GM12878 (cell line): Measurements from ENCODE around the gene MOGAT1. TPM values are rescaled to one million over a fixed set of nuclear protein-coding genes. Genes with fewer than 3 reads are reported as not detected.
"Not testable (repeated sequence)": the region's sequence is repeated elsewhere in the genome, so short reads cannot be mapped to it uniquely, and the experiment has no call there.

Experiments
- ATAC-seq: fragments of 200-7000 bp; cut with Tn5 transposase; 3 replicates; pipeline ENCODE4 v1.9.1; 2020; ENCODE audit warnings: mild to moderate bottlenecking, moderate library complexity
- BruUV-seq: library from RNA; stranded (reverse); fragments of 400-500 nt; replicated peaks from 2 replicates; lab custom pipeline; 2021; lab: Mats Ljungman, UMichigan
- CTCF ChIA-PET: fragments of 300-600 bp; sonication (Branson Sonifier 250); formaldehyde crosslinking; extraction: SDS; loops from one replicate; lab custom pipeline; 2021; ENCODE audit warnings: inconsistent platforms; lab: Yijun Ruan, JAX
- POLR2A ChIA-PET: fragments of 350-600 bp; formaldehyde crosslinking; extraction: SDS; loops from one replicate; lab custom pipeline; 2021; ENCODE audit warnings: inconsistent platforms; lab: Charles Lee
- RAD21 ChIA-PET: fragments of 300-600 bp; sonication (Branson Sonifier 250); formaldehyde crosslinking; loops from one replicate; lab custom pipeline; 2023; ENCODE audit warnings: antibody characterized with exemption; ENCODE audit not compliant: unreplicated experiment; lab: Charles Lee
- SMC1A ChIA-PET: fragments of 300-600 bp; sonication (Branson Sonifier 250); formaldehyde crosslinking; loops from one replicate; lab custom pipeline; 2023; ENCODE audit not compliant: unreplicated experiment, uncharacterized antibody; lab: Charles Lee
- DNase-seq: peaks from one replicate; pipeline ENCODE4 v3.0.0-alpha.2; 2011; ENCODE audit warnings: low read depth, low spot score
- FAIRE-seq: peaks from 3 replicates; lab custom pipeline; 2011; peaks lifted over from hg19 to GRCh38; lab: Jason Lieb, UNC
- H2AFZ ChIP-seq: 2 replicates; pipeline ENCODE4 v1.6.0; 2011; ENCODE audit warnings: low read depth, low read length, control low read depth; ENCODE audit not compliant: control insufficient read depth
- H3K27ac ChIP-seq: 2 replicates; pipeline ENCODE4 v1.5.1; 2011; ENCODE audit warnings: control low read depth; ENCODE audit not compliant: control insufficient read depth, insufficient read depth
- H3K27me3 ChIP-seq, 2 experiments: replicated peaks in 1 of 2; 2 replicates each; pipeline versions ENCODE4 v1.6.0 to v1.6.1; 2011; ENCODE audit warnings: low read length in 1 of 2; ENCODE audit not compliant: control insufficient read depth in 2 of 2, insufficient read depth in 2 of 2
- H3K36me3 ChIP-seq, 2 experiments: 2 replicates each; pipeline ENCODE4 v1.5.1; 2011; ENCODE audit warnings: low read length in 1 of 2; ENCODE audit not compliant: control insufficient read depth in 2 of 2, insufficient read depth in 2 of 2
- H3K4me1 ChIP-seq: 2 replicates; pipeline ENCODE4 v1.6.1; 2011; ENCODE audit warnings: mild to moderate bottlenecking, low read length, moderate library complexity, mixed read lengths; ENCODE audit not compliant: control insufficient read depth, insufficient read depth
- H3K4me2 ChIP-seq: 2 replicates; pipeline ENCODE4 v1.6.0; 2011; ENCODE audit warnings: control low read depth; ENCODE audit not compliant: control insufficient read depth, insufficient read depth
- H3K4me3 ChIP-seq: fragments of 200-600 bp; sonication (generic); 2 replicates; pipeline ENCODE4 v1.5.1; 2016
- H3K79me2 ChIP-seq: 2 replicates; pipeline ENCODE4 v1.6.0; 2011; ENCODE audit warnings: low read length; ENCODE audit not compliant: control insufficient read depth, insufficient read depth
- H3K9ac ChIP-seq: 2 replicates; pipeline ENCODE4 v1.8.0; 2011; ENCODE audit warnings: low read length, control low read depth, mixed read lengths; ENCODE audit not compliant: control insufficient read depth, insufficient read depth
- H3K9me3 ChIP-seq: replicated peaks from 3 replicates; pipeline ENCODE4 v1.5.1; 2011; ENCODE audit warnings: mild to moderate bottlenecking, low read length; ENCODE audit not compliant: control insufficient read depth, insufficient read depth
- H4K20me1 ChIP-seq: 2 replicates; pipeline ENCODE4 v1.6.0; 2011; ENCODE audit not compliant: control insufficient read depth, insufficient read depth
- CUX1 ChIP-seq: IDR thresholded peaks from 2 replicates; pipeline ENCODE4 v1.6.1; 2012; ENCODE audit warnings: improper control_type of control experiment, low read depth, low read length; ENCODE audit not compliant: insufficient replicate concordance
- E2F8 ChIP-seq: fragments of 450-650 bp; IDR thresholded peaks from 2 replicates; pipeline ENCODE4 v1.6.1; 2018; ENCODE audit warnings: mild to moderate bottlenecking, low read depth, moderate library complexity; ENCODE audit not compliant: partially characterized antibody
- NFIC ChIP-seq: IDR thresholded peaks from 2 replicates; pipeline ENCODE4 v1.6.1; 2012; ENCODE audit warnings: low read depth, mild to moderate bottlenecking, inconsistent platforms, low read length, moderate library complexity
- SMARCA5 ChIP-seq: fragments of 450-650 bp; IDR thresholded peaks from 2 replicates; pipeline ENCODE4 v1.6.1; 2017; ENCODE audit warnings: mild to moderate bottlenecking
- ZNF384 ChIP-seq: IDR thresholded peaks from 2 replicates; pipeline ENCODE4 v1.6.1; 2012; ENCODE audit warnings: low read depth, mild to moderate bottlenecking, low read length, improper control_type of control experiment, borderline replicate concordance
- WGBS: methylation state at CpG from one replicate; pipeline ENCODE4 v1.1.6; 2016; ENCODE audit warnings: low lambda C conversion rate; ENCODE audit not compliant: insufficient replicate concordance, insufficient coverage; ENCODE audit errors: missing lambda C conversion rate; 5-methylcytosine and 5-hydroxymethylcytosine counted together
- in situ Hi-C: fragments of 300-500 bp; cut with MboI; formaldehyde crosslinking; loops from 9 replicates; pipeline ENCODE4 v1.14.3; 2018; ENCODE audit warnings: mixed read lengths
- intact Hi-C: fragments of 100-400 bp; cut with micrococcal nuclease; formaldehyde crosslinking; loops from one replicate; pipeline ENCODE4 v1.14.2; 2022; ENCODE audit not compliant: unreplicated experiment
- polyA plus RNA-seq, 11 experiments: library from polyadenylated mRNA; depleted of rRNA in 4 of 11; unstranded in 6 of 11; stranded (reverse) in 5 of 11; fragments of >200 nt; fragmentation: Nextera tagmentation in 4 of 11; fragmentation: Illumina TruSeq in 1 of 11; extraction: Ambion mirVana in 4 of 11; extraction: Trizol in 1 of 11; gene quantifications; 1 replicate in 1 of 11; 2 replicates in 10 of 11; pipeline versions ENCODE4 v1.2.1 to v1.2.3, GENCODE V29; 2011 to 2016; ENCODE audit warnings: inconsistent platforms in 2 of 11, missing spikeins in 2 of 11, low read depth in 1 of 11
- total RNA-seq, 4 experiments: library from RNA; depleted of rRNA in 3 of 4; stranded (reverse); fragments of >200 nt in 3 of 4; fragmentation: Illumina TruSeq in 1 of 4; extraction: Trizol in 1 of 4; gene quantifications; 2 replicates each; pipeline versions ENCODE4 v1.2.1 to v1.2.3, GENCODE V29; 2013 to 2021

Gene MOGAT1
- total and polyA plus RNA-seq, 10 of the 15 experiments (the other 5 are each of a cell fraction or from before 2014, with no cell fraction given): not detected

GRCh38 chr2:222754324-222754930 is 83.0 kb downstream of the MOGAT1 start:
- FAIRE-seq (no peak), DNase-seq (no peak), ATAC-seq (no peak)
- Histone ChIP-seq H3K27me3 (no peaks in the 10 kb centered on the region), H3K4me2 (no peak overlapping the region), H4K20me1 (no peaks in the 10 kb centered on the region), H3K4me1 (no peaks in the 10 kb centered on the region), H3K27ac (no peak overlapping the region), H2AFZ (no peak overlapping the region), H3K9ac (no peak overlapping the region), H3K36me3 (no peaks in the 10 kb centered on the region), H3K9me3 (no peaks in the 10 kb centered on the region), H3K4me3 (no peak overlapping the region), H3K79me2 (no peaks in the 10 kb centered on the region)
- 93% methylated on average over 1 of the region's 1 CpG for WGBS
- no TSS peak for BruUV-seq
- intact Hi-C loops (no loop called here), in situ Hi-C loops (no loop called here)
- ChIA-PET POLR2A (no interaction called here), SMC1A (interaction anchor here (0.6 kb wide), 1 partner anchor 175 kb away, joined by 3 read pairs; no protein-coding TSS in a partner anchor), RAD21 (no interaction called here), CTCF (no interaction called here)
- TF ChIP-seq SMARCA5 (no peak), E2F8 (no peak), NFIC (no peak), CUX1 (no peak), ZNF384 (no peak)

GRCh38 chr2:222755593-222755992 is 84.1 kb downstream of the MOGAT1 start:
- H3K27me3 ChIP-seq, H2AFZ ChIP-seq, H3K4me1 ChIP-seq, H3K4me3 ChIP-seq, H3K27ac ChIP-seq, H3K9me3 ChIP-seq, DNase-seq, RAD21 ChIA-PET, FAIRE-seq, H4K20me1 ChIP-seq, SMC1A ChIA-PET, H3K4me2 ChIP-seq, H3K9ac ChIP-seq, H3K36me3 ChIP-seq, ATAC-seq, H3K79me2 ChIP-seq, BruUV-seq, intact Hi-C loops, in situ Hi-C loops: not testable (repeated sequence)
- ChIA-PET CTCF (interaction anchor here (0.6 kb wide), 1 partner anchor 1098 kb away, joined by 3 read pairs; no protein-coding TSS in a partner anchor), POLR2A (interaction anchor here (0.6 kb wide), 1 partner anchor 271 kb away, joined by 3 read pairs; no protein-coding TSS in a partner anchor)
- 98% methylated on average over 5 of the region's 5 CpGs for WGBS
